Panc1 (cell line): Measurements from ENCODE around the gene ME2. TPM values are rescaled to one million over a fixed set of nuclear protein-coding genes. Genes with fewer than 3 reads are reported as not detected.

ENCODE experiments used
- ATAC-seq: fragments of 200-7000 bp; cut with Tn5 transposase; 2 replicates; pipeline ENCODE4 v1.9.1; 2020; ENCODE audit warnings: mild to moderate bottlenecking, moderate library complexity
- BruUV-seq: library from RNA; stranded (reverse); fragments of 400-500 nt; replicated peaks from 2 replicates; lab custom pipeline; 2021; lab: Mats Ljungman, UMichigan
- CTCF ChIA-PET: fragments of 300-600 bp; sonication (Branson Sonifier 250); formaldehyde crosslinking; loops from one replicate; lab custom pipeline; 2022; ENCODE audit warnings: antibody characterized with exemption; lab: Charles Lee
- POLR2A ChIA-PET: fragments of 300-600 bp; sonication (Branson Sonifier 250); formaldehyde crosslinking; loops from one replicate; lab custom pipeline; 2022; ENCODE audit warnings: antibody characterized with exemption; lab: Charles Lee
- DNase-seq: peaks from one replicate; pipeline ENCODE4 v3.0.0-alpha.2; 2010; ENCODE audit warnings: low read depth, low spot score
- H3K27ac ChIP-seq: 2 replicates; pipeline ENCODE4 v1.5.1; 2011; ENCODE audit warnings: mild to moderate bottlenecking, low read length, inconsistent platforms
- H3K27me3 ChIP-seq: fragments of 200-500 bp; sonication (Bioruptor generic); 2 replicates; pipeline ENCODE4 v1.6.0; 2014; ENCODE audit warnings: low read length, inconsistent platforms; ENCODE audit not compliant: control insufficient read depth, insufficient read depth
- H3K36me3 ChIP-seq: fragments of 200-500 bp; sonication (Bioruptor generic); 2 replicates; pipeline ENCODE4 v1.5.1; 2014; ENCODE audit warnings: inconsistent platforms, mild to moderate bottlenecking, low read length, moderate library complexity; ENCODE audit not compliant: control insufficient read depth, insufficient read depth
- H3K4me1 ChIP-seq: 2 replicates; pipeline ENCODE4 v1.5.1; 2011; ENCODE audit warnings: inconsistent platforms, mild to moderate bottlenecking, low read length, moderate library complexity; ENCODE audit not compliant: control insufficient read depth, insufficient read depth
- H3K4me3 ChIP-seq, 2 experiments: 2 replicates each; pipeline ENCODE4 v1.5.1; 2011 to 2012; ENCODE audit warnings: low read depth in 2 of 2, low read length in 2 of 2, mild to moderate bottlenecking in 2 of 2, inconsistent platforms in 1 of 2, moderate library complexity in 1 of 2
- H3K9me3 ChIP-seq: fragments of 200-500 bp; sonication (Bioruptor generic); 2 replicates; pipeline ENCODE4 v1.5.1; 2014; ENCODE audit warnings: low read depth, mild to moderate bottlenecking, inconsistent platforms, low read length, moderate library complexity; ENCODE audit not compliant: control insufficient read depth, insufficient read depth
- POLR2AphosphoS5 ChIP-seq: IDR thresholded peaks from 2 replicates; pipeline ENCODE4 v1.6.1; 2012; ENCODE audit warnings: mild to moderate bottlenecking, low read depth, low read length, moderate library complexity
- TCF7L2 ChIP-seq: IDR thresholded peaks from 2 replicates; pipeline ENCODE4 v1.6.1; 2011; ENCODE audit warnings: mild to moderate bottlenecking, low read depth, low read length, inconsistent platforms
- in situ Hi-C: cut with HindIII; loops from 2 replicates; pipeline ENCODE4 v1.10.0; 2016; ENCODE audit warnings: low sequenced_read_pairs, low pct_unique_long_range_greater_than_20kb
- intact Hi-C: fragments of 100-400 bp; cut with micrococcal nuclease; formaldehyde crosslinking; loops from one replicate; pipeline ENCODE4 v1.10.0; 2022; ENCODE audit not compliant: unreplicated experiment
- total RNA-seq: library from RNA; stranded (reverse); gene quantifications from one replicate; pipeline ENCODE4 v1.2.1, GENCODE V29; 2021; ENCODE audit not compliant: unreplicated experiment
- TF ChIP-seq, protein P1 (sequence below): fragments of 450-650 bp; IDR thresholded peaks from 2 replicates; pipeline ENCODE4 v1.5.1; 2017; ENCODE audit warnings: mild to moderate bottlenecking
- TF ChIP-seq, protein P2 (sequence below), 2 experiments: IDR thresholded peaks; 2 replicates each; pipeline ENCODE4 v1.6.1; 2011 to 2012; ENCODE audit warnings: low read depth in 2 of 2, control low read depth in 1 of 2, low read length in 1 of 2, mild to moderate bottlenecking in 1 of 2, moderate library complexity in 1 of 2; ENCODE audit not compliant: insufficient read depth in 1 of 2

Gene ME2
- total RNA-seq, 1 experiment from 2014 or later = 38.2 TPM

DNA sequence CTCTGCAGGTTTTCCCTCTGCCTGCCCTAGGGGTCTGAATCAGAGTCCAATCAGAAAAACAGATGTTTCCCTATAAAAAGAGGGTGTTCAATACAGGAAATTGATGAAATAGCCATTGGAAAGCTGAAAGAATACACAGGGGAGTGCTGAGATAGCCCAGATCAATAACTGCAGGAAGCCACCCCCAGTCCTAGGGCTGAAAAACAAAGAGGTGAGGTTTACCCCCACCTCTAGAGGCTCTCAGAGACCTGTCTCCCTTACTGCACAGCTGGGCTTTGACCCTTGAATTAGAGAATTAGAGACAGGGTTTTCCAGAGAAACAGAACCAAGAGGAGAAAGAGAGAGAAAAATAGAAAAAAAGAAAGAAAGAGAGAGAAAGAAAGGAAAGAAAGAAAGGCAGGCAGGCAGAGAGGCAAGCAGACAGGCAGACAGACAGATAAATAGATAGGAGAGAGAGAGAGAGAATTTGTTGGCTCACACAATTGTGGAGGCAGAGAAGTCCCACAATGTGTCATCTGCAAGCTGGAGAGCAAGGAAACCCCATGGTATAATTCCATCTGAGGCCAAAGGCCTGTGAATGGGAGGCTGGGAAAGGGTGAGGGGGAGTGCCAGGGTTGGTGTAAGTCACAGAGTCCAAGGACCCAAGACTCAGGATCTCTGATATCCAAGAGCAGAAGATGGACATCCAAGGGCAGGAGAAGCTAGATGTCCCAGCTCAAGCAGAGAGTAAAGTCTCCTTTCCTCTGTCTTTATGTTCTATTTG is 18.9 kb upstream of the ME2 start:
- DNase-seq (no peak), ATAC-seq (no peak)
- H3K36me3 ChIP-seq = no peaks in the 10 kb centered on the region
- no peaks in the 10 kb centered on the region for H3K9me3 ChIP-seq
- no peak overlapping the region for H3K4me3 ChIP-seq
- no peaks in the 10 kb centered on the region for H3K27me3 ChIP-seq
- H3K4me1 ChIP-seq = no peaks in the 10 kb centered on the region
- intact Hi-C loops (no loop called here), in situ Hi-C loops (no loop called here)
- no peak for TF ChIP-seq POLR2AphosphoS5
- TF ChIP-seq, protein P1, sequence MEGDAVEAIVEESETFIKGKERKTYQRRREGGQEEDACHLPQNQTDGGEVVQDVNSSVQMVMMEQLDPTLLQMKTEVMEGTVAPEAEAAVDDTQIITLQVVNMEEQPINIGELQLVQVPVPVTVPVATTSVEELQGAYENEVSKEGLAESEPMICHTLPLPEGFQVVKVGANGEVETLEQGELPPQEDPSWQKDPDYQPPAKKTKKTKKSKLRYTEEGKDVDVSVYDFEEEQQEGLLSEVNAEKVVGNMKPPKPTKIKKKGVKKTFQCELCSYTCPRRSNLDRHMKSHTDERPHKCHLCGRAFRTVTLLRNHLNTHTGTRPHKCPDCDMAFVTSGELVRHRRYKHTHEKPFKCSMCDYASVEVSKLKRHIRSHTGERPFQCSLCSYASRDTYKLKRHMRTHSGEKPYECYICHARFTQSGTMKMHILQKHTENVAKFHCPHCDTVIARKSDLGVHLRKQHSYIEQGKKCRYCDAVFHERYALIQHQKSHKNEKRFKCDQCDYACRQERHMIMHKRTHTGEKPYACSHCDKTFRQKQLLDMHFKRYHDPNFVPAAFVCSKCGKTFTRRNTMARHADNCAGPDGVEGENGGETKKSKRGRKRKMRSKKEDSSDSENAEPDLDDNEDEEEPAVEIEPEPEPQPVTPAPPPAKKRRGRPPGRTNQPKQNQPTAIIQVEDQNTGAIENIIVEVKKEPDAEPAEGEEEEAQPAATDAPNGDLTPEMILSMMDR = no peak
- ChIA-PET POLR2A (interaction anchor here (0.6 kb wide), 1 partner anchor 15 kb away, joined by 7 read pairs; no protein-coding TSS in a partner anchor), CTCF (no interaction called here)
- H3K27ac ChIP-seq = no peak overlapping the region
- no TSS peak for BruUV-seq

DNA sequence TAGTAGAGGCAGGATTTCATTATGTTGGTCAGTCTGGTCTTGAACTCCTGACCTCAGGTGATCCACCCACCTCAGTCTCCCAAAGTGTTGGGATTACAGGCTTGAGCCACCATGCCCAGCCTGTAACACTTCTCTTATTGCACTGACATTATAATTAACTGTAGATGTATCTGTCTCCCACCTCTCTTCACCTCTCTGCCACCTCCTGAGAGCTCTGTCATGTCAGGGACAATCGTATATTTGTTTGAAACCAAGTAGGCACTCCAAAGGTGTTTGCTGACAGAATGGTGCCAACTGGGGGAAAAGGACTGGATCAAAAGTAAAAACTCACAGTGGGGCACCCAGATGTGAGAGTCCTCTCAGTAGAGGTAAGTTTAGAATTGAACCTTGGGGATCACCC is 17.3 kb upstream of the ME2 start:
- in situ Hi-C loops (no loop called here), intact Hi-C loops (no loop called here)
- POLR2A ChIA-PET = no interaction called here
- TF ChIP-seq, protein P1 = no peak
- no peak for TF ChIP-seq TCF7L2
- TF ChIP-seq, protein P2, sequence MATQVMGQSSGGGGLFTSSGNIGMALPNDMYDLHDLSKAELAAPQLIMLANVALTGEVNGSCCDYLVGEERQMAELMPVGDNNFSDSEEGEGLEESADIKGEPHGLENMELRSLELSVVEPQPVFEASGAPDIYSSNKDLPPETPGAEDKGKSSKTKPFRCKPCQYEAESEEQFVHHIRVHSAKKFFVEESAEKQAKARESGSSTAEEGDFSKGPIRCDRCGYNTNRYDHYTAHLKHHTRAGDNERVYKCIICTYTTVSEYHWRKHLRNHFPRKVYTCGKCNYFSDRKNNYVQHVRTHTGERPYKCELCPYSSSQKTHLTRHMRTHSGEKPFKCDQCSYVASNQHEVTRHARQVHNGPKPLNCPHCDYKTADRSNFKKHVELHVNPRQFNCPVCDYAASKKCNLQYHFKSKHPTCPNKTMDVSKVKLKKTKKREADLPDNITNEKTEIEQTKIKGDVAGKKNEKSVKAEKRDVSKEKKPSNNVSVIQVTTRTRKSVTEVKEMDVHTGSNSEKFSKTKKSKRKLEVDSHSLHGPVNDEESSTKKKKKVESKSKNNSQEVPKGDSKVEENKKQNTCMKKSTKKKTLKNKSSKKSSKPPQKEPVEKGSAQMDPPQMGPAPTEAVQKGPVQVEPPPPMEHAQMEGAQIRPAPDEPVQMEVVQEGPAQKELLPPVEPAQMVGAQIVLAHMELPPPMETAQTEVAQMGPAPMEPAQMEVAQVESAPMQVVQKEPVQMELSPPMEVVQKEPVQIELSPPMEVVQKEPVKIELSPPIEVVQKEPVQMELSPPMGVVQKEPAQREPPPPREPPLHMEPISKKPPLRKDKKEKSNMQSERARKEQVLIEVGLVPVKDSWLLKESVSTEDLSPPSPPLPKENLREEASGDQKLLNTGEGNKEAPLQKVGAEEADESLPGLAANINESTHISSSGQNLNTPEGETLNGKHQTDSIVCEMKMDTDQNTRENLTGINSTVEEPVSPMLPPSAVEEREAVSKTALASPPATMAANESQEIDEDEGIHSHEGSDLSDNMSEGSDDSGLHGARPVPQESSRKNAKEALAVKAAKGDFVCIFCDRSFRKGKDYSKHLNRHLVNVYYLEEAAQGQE (IDR thresholded peaks at IDR 0.05; ENCODE audit: insufficient read depth in 1 of 2, low read depth in 2 of 2, low read length in 1 of 2) = no peak
- Histone ChIP-seq H3K4me3 (no peak overlapping the region), H3K36me3 (no peaks in the 10 kb centered on the region), H3K4me1 (no peaks in the 10 kb centered on the region), H3K27ac (no peak overlapping the region), H3K9me3 (no peaks in the 10 kb centered on the region), H3K27me3 (no peaks in the 10 kb centered on the region)
- CTCF ChIA-PET = no interaction called here
- DNase-seq = no peak
- no TSS peak for BruUV-seq
- ATAC-seq = no peak
